Thymus (tissue), 11 donors: Measurements from ENCODE around the gene KRTAP10-6. TPM values are rescaled to one million over a fixed set of nuclear protein-coding genes. Genes with fewer than 3 reads are reported as not detected.
A peak's percentile ranks its signal among the peaks of the same experiment; 100 is the strongest.
"Not testable (repeated sequence)": the region's sequence is repeated elsewhere in the genome, so short reads cannot be mapped to it uniquely, and the experiment has no call there.

Experiments
- DNase-seq, 9 donors: peaks; one replicate each; pipeline ENCODE4 v3.0.0-alpha.2; 2013; ENCODE audit warnings: low spot score in 9 of 9, low read depth in 6 of 9, missing footprints in 1 of 9
- H3K27ac ChIP-seq, 2 donors: one replicate each; pipeline ENCODE4 v1.5.1; 2013; ENCODE audit warnings: control low read depth in 1 of 2, low read depth in 1 of 2, low read length in 1 of 2, mild to moderate bottlenecking in 1 of 2, moderate library complexity in 1 of 2
- H3K27me3 ChIP-seq, 2 donors: one replicate each; pipeline ENCODE4 v1.5.1; 2013; ENCODE audit warnings: low read length in 1 of 2; ENCODE audit not compliant: control insufficient read depth in 2 of 2, insufficient read depth in 1 of 2
- H3K36me3 ChIP-seq, 2 donors: one replicate each; pipeline ENCODE4 v1.5.1; 2013; ENCODE audit warnings: low read length in 1 of 2, mild to moderate bottlenecking in 1 of 2, moderate library complexity in 1 of 2; ENCODE audit not compliant: control insufficient read depth in 2 of 2, insufficient read depth in 2 of 2
- H3K4me1 ChIP-seq, 2 donors: one replicate each; pipeline ENCODE4 v1.5.1; 2013; ENCODE audit warnings: low read length in 2 of 2; ENCODE audit not compliant: control insufficient read depth in 2 of 2, insufficient read depth in 2 of 2
- H3K4me3 ChIP-seq, 2 donors: one replicate each; pipeline ENCODE4 v1.5.1; 2013; ENCODE audit warnings: low read length in 2 of 2, control low read depth in 1 of 2, mild to moderate bottlenecking in 1 of 2
- H3K9me3 ChIP-seq, 2 donors: one replicate each; pipeline ENCODE4 v1.5.1; 2013; ENCODE audit warnings: low read length in 1 of 2, mild to moderate bottlenecking in 1 of 2; ENCODE audit not compliant: control insufficient read depth in 2 of 2, insufficient read depth in 1 of 2
- WGBS: extraction: QIAGEN DNeasy Blood & Tissue Kit; methylation state at CpG from one replicate; pipeline ENCODE4 v1.1.7; 2013; 5-methylcytosine and 5-hydroxymethylcytosine counted together
- polyA plus RNA-seq: library from polyadenylated mRNA; stranded (reverse); fragments of 200-250 nt; gene quantifications from one replicate; pipeline ENCODE4 v1.2.3, GENCODE V29; 2013
- total RNA-seq: library from RNA; stranded (reverse); fragments of 120-200 nt; gene quantifications from one replicate; pipeline ENCODE4 v1.2.4, GENCODE V29; 2013
- donor health status: healthy.

Gene KRTAP10-6
- total and polyA plus RNA-seq, 2 donors, result not detected

DNA sequence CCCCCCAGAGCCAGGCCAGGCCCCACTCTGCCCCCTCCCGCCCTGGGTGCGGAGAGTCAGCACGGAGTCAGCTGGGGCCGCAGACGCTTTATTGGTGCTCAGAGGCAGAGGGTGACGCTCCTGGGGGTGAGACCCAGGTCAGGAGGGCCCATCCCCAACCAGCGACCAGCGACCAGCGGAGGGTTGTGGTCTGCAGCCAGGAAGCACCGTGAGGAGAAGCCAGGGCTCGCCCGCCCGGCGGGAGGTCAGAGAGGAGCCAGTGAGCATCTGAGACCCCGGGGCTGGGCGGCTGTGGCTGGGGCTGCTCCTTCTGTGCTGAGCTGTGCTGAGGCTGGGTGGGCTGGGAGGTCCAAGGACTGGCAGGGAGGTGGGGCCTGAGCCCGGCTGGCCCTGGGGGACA lies 42.0 kb downstream of the KRTAP10-6 start:
- H3K36me3 ChIP-seq, H3K27me3 ChIP-seq, H3K27ac ChIP-seq, DNase-seq, H3K9me3 ChIP-seq, H3K4me3 ChIP-seq, H3K4me1 ChIP-seq: not testable (repeated sequence)
- WGBS, result 48% methylated on average over 17 of the region's 17 CpGs

DNA sequence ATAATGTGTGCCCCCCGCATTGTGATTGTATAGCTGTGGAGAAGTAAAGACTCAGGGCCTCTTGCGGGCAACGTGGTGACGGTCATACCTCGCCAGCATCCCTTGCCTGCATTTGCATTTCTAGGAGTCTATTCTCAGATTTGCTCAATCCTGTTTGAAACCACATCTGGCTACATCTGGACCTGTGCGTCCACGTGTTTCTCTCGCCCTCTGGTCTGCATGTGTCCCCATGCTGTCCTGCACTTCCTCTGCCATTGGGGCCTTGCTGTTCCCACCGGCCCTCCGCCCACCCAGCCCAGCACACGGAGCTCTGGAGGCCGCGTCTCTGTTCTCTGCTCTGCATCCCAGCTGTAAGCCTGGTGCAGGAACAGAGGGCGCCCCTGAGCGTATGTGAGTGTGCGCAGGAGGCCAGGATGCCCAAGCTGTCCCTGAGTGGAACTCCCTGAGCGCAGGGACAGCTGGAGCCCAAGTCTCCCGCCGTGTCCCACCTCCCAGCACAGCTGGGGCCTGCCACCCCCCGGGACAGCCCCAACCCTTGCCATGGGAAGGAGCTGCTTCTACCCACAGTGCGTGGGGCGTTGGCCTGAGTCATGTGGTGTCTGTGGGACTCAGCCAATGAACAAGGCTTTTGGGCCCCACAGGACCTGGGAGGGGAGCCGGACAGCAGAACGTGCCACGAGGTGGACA lies 42.6 kb downstream of the KRTAP10-6 start:
- no peak overlapping the region for H3K4me3 ChIP-seq
- peaks cover 0 to 6% of the 10 kb centered on the region in 2 donors for H3K27me3 ChIP-seq
- H3K27ac ChIP-seq, result peak overlapping the region in 1 of 2 donors; percentile 26
- H3K4me1 ChIP-seq, result peaks cover 0 to 6% of the 10 kb centered on the region in 2 donors
- no peaks in the 10 kb centered on the region for H3K36me3 ChIP-seq
- 81% methylated on average over 25 of the region's 25 CpGs for WGBS
- H3K9me3 ChIP-seq, result peaks cover 2 to 4% of the 10 kb centered on the region in 2 donors
- DNase-seq, result no peak

DNA sequence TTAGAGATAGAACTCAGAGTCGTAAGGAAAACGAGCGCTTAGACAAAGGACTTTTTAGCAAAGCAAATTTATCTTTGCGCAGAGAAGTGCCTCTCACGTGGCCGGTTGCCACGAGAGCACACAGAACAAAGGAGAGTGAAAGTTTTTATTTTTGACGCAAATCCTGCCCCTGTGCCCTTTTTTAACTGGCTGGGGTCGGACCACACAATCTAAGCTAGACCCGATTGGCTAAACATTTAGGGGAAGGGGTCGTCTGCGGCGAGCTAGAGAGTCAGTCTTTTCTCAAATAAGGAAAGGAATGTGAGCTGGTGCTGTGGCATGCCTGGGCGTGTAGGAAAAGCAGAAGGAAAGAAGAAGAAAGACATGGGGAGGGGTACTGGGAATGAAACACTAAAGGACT lies 43.4 kb downstream of the KRTAP10-6 start:
- Histone ChIP-seq H3K4me1 (peaks cover 0 to 6% of the 10 kb centered on the region in 2 donors), H3K9me3 (peaks cover 2 to 4% of the 10 kb centered on the region in 2 donors), H3K4me3 (no peak overlapping the region), H3K27ac (peak overlapping the region in 1 of 2 donors; percentile 33), H3K27me3 (peaks cover 0 to 6% of the 10 kb centered on the region in 2 donors), H3K36me3 (no peaks in the 10 kb centered on the region)
- WGBS, result 57% methylated on average over 14 of the region's 14 CpGs
- no peak for DNase-seq

DNA sequence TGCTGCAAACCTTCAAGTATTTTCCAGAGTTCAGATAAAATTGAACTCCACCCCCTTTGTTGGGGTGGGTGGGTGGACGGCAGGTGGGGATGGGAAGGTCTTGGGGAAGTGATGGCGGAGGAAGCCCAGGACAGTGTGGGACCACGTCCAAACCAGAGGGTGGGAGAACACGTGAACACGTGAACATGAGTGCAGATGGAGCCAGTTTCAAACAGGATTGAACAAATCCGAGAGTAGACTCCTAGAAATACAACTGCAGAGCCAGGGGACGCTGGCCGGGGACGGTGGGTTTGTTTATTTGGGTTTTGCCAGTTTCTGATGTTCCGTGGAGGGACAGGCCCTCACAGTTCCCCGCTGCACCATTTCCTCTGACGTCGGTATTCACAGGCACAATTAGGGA lies 43.9 kb downstream of the KRTAP10-6 start:
- Histone ChIP-seq H3K27me3 (peaks cover 0 to 6% of the 10 kb centered on the region in 2 donors), H3K4me3 (no peak overlapping the region), H3K9me3 (peaks cover 2 to 4% of the 10 kb centered on the region in 2 donors), H3K4me1 (peaks cover 0 to 6% of the 10 kb centered on the region in 2 donors), H3K36me3 (no peaks in the 10 kb centered on the region), H3K27ac (peak overlapping the region in 1 of 2 donors; percentile 33)
- no peak for DNase-seq
- WGBS, result 79% methylated on average over 13 of the region's 13 CpGs

DNA sequence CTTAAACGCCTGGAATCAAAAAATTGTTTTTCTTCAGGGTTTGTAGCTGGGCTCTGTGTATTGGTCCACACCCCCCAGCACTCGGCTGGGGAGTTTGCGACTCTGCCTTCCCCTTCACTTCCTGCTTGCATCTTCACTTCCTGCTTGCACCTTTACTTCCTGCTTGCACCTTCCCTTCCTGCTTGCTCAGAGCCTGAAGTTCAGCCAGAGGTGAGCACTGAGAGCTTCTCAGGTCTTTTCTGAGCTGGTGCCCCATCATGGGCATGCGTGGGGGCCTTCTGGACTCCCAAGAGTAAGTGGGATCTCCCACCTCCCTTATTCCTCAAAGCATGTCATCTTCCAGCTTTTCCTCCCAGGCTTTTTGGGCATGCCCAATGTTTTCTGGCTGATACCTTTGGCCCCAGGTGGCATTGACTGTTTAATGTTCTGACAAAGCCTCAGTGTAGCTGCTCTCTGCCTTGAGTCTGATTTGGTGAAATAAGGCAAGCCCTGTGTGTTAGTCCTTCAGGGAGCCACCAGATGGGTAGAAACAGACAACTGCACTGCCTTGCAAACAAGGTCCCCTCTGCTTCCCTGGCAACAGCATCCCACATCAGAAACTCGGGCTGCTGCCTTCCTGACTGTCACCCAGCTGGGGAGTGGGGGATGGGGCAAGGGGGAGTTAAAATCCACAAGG lies 44.5 kb downstream of the KRTAP10-6 start:
- no peaks in the 10 kb centered on the region for H3K36me3 ChIP-seq
- H3K4me1 ChIP-seq, result peaks cover 0 to 6% of the 10 kb centered on the region in 2 donors
- WGBS, result 50% methylated on average over 5 of the region's 5 CpGs
- H3K9me3 ChIP-seq, result peaks cover 2 to 4% of the 10 kb centered on the region in 2 donors
- peak in 3 of 9 donors; percentile 8 to 51 (median 18) for DNase-seq
- peaks cover 0 to 5% of the 10 kb centered on the region in 2 donors for H3K27me3 ChIP-seq
- H3K27ac ChIP-seq, result peak overlapping the region in 1 of 2 donors; percentile 31
- no peak overlapping the region for H3K4me3 ChIP-seq

DNA sequence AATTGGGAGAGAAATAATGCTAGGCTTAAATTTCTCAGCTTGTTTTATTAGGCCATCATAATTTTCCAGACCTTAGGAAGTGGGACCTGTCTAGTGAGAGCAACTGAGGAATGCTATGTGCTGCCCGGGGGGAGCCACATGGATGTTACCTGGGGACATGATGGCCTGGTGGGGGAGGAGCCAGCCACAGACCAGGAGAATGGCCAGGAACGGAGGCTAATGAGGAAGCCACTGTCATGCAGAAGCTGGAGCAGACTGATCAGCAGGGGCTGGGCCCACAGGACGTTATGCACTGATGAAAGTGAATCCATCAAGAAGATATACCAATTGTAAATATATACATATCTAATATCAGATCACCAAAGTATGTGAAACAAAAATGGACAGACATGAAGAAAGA lies 47.7 kb downstream of the KRTAP10-6 start:
- 78% methylated on average over 3 of the region's 3 CpGs for WGBS
- no peak overlapping the region for H3K4me3 ChIP-seq
- H3K27me3 ChIP-seq, result peaks cover 0 to 4% of the 10 kb centered on the region in 2 donors
- H3K27ac ChIP-seq, result no peak overlapping the region
- H3K36me3 ChIP-seq, result no peaks in the 10 kb centered on the region
- no peak for DNase-seq
- H3K4me1 ChIP-seq, result peaks cover 0 to 6% of the 10 kb centered on the region in 2 donors
- peaks cover 2 to 4% of the 10 kb centered on the region in 2 donors for H3K9me3 ChIP-seq

DNA sequence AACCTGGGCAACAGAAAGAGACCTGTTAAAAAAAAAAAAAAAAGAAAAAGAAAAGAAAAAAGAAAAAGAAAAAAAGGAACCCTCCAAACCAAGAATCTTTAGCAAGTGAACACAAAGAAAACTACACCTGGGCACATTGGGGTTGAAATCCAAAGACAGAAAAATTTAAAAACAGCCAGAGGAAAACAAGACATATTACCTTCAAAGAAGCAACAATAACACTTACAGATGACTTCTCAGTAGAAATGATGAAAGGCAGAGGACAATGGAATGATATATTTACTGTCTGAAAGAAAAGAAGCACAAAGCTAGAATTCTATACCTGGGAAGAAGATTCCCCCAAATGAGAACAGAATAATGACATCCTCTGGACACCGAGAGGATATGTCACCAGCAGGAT lies 49.6 kb downstream of the KRTAP10-6 start:
- WGBS, result 93% methylated on average over 1 of the region's 1 CpG
- no peak for DNase-seq

More for the DNA sequence above, 49.6 kb downstream of the KRTAP10-6 start:
- Histone ChIP-seq H3K4me1 (peaks cover 0 to 2% of the 10 kb centered on the region in 2 donors), H3K27ac (no peak overlapping the region), H3K36me3 (no peaks in the 10 kb centered on the region), H3K9me3 (peaks cover 0 to 4% of the 10 kb centered on the region in 2 donors), H3K4me3 (no peak overlapping the region), H3K27me3 (peaks cover 0 to 2% of the 10 kb centered on the region in 2 donors)
